NB4 (cell line): ENCODE results near the gene LRMDA.

Experiments
- CTCF ChIP-seq: IDR thresholded peaks from one replicate; pipeline ENCODE4 v1.5.1; 2012; ENCODE audit warnings: low read depth, low read length
- MAX ChIP-seq: IDR thresholded peaks from 2 replicates; pipeline ENCODE4 v1.6.1; 2011; ENCODE audit warnings: low read depth, low read length
- MYC ChIP-seq: IDR thresholded peaks from 2 replicates; pipeline ENCODE4 v1.6.1; 2011; ENCODE audit warnings: low read depth, low read length
- POLR2A ChIP-seq: IDR thresholded peaks from 2 replicates; pipeline ENCODE4 v1.6.1; 2011; ENCODE audit warnings: mild to moderate bottlenecking; ENCODE audit not compliant: insufficient read length; ENCODE audit errors: extremely low read depth

GRCh38 chr10:76012716-76013327 is 581.4 kb downstream of the LRMDA start:
- TF ChIP-seq POLR2A (no peak), CTCF (no peak), MAX (no peak), MYC (no peak)
